ENCODE measurements around the gene RASGRP2.

The RASGRP2 gene

DNA sequence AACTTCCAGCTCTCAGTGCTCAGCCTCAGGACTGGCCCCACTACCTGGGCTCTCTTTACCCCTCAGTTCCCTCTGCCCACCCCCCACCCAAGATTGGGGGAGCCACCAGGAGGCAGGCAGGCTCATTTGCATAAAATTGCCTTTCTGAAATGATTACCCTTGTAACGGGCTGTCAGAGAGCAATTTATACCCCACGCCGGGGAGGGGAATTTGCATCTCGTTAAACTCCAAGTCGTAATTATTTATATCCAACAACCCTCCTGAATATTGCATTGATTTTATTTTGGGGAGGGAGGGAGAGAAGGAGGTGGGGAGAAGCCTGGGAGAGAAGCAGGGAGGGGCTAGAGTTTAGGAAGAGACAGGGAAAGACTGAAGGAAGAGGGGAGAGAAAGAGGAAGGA, 29.3 kb downstream of the RASGRP2 start:
- Histone ChIP-seq H3K4me2 (ENCODE audit: low read length) (no peak overlapping the region), H3K9ac (ENCODE audit: low read length) (no peak overlapping the region), H3K4me1 (ENCODE audit: insufficient read depth, low read length, severe bottlenecking) (no peaks in the 10 kb centered on the region), H3K9me2 (ENCODE audit: low read depth, low read length) (no peaks in the 10 kb centered on the region), H3K27me3 (ENCODE audit: insufficient read depth, low read length) (peaks cover 9% of the 10 kb centered on the region; the same call in 1 of the 2 replicates), H3K27ac (ENCODE audit: low read depth, low read length, poor library complexity, severe bottlenecking) (no peak overlapping the region), H3F3A (ENCODE audit: insufficient read depth, low read length) (no peaks in the 10 kb centered on the region), H4K20me1 (ENCODE audit: insufficient read depth, low read length) (no peaks in the 10 kb centered on the region), H3K4me3 (ENCODE audit: low read depth, low read length, poor library complexity, severe bottlenecking) (no peak overlapping the region), H3K36me3 (ENCODE audit: insufficient read depth, low read length) (no peaks in the 10 kb centered on the region), H3K9me3 (ENCODE audit: low read length) (no peaks in the 10 kb centered on the region), H2AFZ (ENCODE audit: low read length) (no peak overlapping the region), H3K79me2 (ENCODE audit: insufficient read depth, low read length) (no peaks in the 10 kb centered on the region)
- TF ChIP-seq EZH2 (IDR thresholded peaks at IDR 0.05; ENCODE audit: borderline replicate concordance, low read length), result no peak
- TF ChIP-seq, protein P1, sequence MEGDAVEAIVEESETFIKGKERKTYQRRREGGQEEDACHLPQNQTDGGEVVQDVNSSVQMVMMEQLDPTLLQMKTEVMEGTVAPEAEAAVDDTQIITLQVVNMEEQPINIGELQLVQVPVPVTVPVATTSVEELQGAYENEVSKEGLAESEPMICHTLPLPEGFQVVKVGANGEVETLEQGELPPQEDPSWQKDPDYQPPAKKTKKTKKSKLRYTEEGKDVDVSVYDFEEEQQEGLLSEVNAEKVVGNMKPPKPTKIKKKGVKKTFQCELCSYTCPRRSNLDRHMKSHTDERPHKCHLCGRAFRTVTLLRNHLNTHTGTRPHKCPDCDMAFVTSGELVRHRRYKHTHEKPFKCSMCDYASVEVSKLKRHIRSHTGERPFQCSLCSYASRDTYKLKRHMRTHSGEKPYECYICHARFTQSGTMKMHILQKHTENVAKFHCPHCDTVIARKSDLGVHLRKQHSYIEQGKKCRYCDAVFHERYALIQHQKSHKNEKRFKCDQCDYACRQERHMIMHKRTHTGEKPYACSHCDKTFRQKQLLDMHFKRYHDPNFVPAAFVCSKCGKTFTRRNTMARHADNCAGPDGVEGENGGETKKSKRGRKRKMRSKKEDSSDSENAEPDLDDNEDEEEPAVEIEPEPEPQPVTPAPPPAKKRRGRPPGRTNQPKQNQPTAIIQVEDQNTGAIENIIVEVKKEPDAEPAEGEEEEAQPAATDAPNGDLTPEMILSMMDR (IDR thresholded peaks at IDR 0.05; ENCODE audit: low read length), result no peak

DNA sequence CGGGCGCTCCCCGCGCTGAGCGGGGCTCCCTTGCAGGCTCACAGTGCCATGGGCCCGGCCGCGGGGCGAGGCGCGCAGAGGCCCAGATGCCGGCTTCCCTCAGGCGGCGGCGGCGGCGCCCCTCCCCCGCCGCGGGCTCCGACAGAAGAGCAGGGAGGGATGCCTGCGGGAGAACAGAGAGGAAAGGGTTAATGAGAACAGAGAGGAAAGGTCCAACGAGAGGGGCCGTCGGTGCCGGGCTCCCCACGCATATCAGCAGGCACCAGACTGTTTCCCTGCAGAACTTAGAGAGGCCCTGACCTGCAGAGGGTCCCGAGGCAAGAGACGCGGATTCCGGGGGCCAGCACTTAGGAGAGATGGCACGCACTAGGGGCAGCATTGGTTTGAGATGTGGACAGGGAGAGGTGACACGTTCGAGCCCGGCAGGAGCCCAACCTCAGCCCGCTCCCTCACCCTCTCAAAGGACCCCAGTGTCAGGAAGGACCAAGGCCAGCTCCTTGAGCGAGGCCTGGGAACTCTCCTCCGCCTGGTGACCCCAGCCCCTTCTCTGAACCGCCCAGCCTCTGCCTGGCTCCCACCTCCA, 30.1 kb downstream of the RASGRP2 start:
- Histone ChIP-seq H3K4me1 (ENCODE audit: insufficient read depth, low read length, severe bottlenecking) (no peaks in the 10 kb centered on the region), H3K9me3 (ENCODE audit: low read length) (no peaks in the 10 kb centered on the region), H3K27ac (ENCODE audit: low read depth, low read length, poor library complexity, severe bottlenecking) (no peak overlapping the region), H3K27me3 (ENCODE audit: insufficient read depth, low read length) (peaks cover 9% of the 10 kb centered on the region; the same call in 1 of the 2 replicates), H3F3A (ENCODE audit: insufficient read depth, low read length) (no peaks in the 10 kb centered on the region), H3K79me2 (ENCODE audit: insufficient read depth, low read length) (no peaks in the 10 kb centered on the region), H3K4me2 (ENCODE audit: low read length) (no peak overlapping the region), H4K20me1 (ENCODE audit: insufficient read depth, low read length) (no peaks in the 10 kb centered on the region), H3K9me2 (ENCODE audit: low read depth, low read length) (no peaks in the 10 kb centered on the region), H3K36me3 (ENCODE audit: insufficient read depth, low read length) (no peaks in the 10 kb centered on the region), H3K4me3 (ENCODE audit: low read depth, low read length, poor library complexity, severe bottlenecking) (no peak overlapping the region), H3K9ac (ENCODE audit: low read length) (no peak overlapping the region), H2AFZ (ENCODE audit: low read length) (no peak overlapping the region)
- TF ChIP-seq, protein P1 (IDR thresholded peaks at IDR 0.05; ENCODE audit: low read length), result no peak
- TF ChIP-seq EZH2 (IDR thresholded peaks at IDR 0.05; ENCODE audit: borderline replicate concordance, low read length), result no peak

DNA sequence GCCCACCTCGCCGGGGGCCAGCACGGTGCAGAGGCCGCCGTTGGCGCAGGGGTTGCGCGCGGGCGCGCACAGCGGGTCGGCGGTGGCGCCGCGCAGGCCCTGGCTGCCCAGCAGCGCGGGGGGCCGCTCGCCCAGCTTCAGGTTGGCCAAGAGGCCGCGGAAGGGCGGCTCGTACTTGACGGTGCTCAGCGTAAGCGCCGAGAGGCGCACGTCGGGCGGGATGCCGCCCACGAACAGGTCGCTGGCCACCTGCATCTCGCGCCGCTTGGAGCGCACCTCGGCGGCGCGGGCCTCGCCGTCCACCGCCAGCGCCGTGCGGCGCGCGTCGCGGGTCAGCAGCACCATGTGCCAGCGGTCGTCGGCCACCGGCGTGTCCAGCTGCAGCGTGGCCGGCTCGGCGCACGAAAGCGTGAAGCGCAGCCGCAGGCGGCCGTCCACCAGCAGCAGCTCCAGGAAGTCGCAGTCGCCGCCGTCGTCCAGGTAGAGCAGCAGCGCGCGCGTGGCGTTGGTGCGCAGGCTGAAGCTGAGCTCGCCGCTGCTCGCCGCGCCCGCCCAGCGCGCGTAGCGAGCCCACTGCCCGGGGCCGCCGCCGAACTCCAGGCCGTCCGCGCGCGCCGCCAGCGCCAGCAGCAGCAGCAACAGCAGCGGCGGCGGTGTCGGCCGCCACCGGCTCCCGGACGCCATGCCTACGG, 30.8 kb downstream of the RASGRP2 start:
- no peaks in the 10 kb centered on the region for H3K4me1 ChIP-seq (ENCODE audit: insufficient read depth, low read length, severe bottlenecking)
- no peaks in the 10 kb centered on the region for H4K20me1 ChIP-seq (ENCODE audit: insufficient read depth, low read length)
- no peak overlapping the region for H3K27ac ChIP-seq (ENCODE audit: low read depth, low read length, poor library complexity, severe bottlenecking)
- H3K9me3 ChIP-seq (ENCODE audit: low read length), result no peaks in the 10 kb centered on the region
- no peaks in the 10 kb centered on the region for H3K79me2 ChIP-seq (ENCODE audit: insufficient read depth, low read length)
- no peak overlapping the region for H2AFZ ChIP-seq (ENCODE audit: low read length)
- H3F3A ChIP-seq (ENCODE audit: insufficient read depth, low read length), result no peaks in the 10 kb centered on the region
- no peaks in the 10 kb centered on the region for H3K9me2 ChIP-seq (ENCODE audit: low read depth, low read length)
- H3K4me3 ChIP-seq (ENCODE audit: low read depth, low read length, poor library complexity, severe bottlenecking), result no peak overlapping the region
- no peak overlapping the region for H3K4me2 ChIP-seq (ENCODE audit: low read length)
- H3K9ac ChIP-seq (ENCODE audit: low read length), result no peak overlapping the region
- H3K36me3 ChIP-seq (ENCODE audit: insufficient read depth, low read length), result no peaks in the 10 kb centered on the region
- TF ChIP-seq EZH2 (IDR thresholded peaks at IDR 0.05; ENCODE audit: borderline replicate concordance, low read length), result no peak
- TF ChIP-seq, protein P1 (IDR thresholded peaks at IDR 0.05; ENCODE audit: low read length), result no peak
- H3K27me3 ChIP-seq (ENCODE audit: insufficient read depth, low read length), result peaks cover 9% of the 10 kb centered on the region; the same call in 1 of the 2 replicates

Data from OCI-LY1 (cell line).